ENCODE results near the gene DCTN5.
"Not testable (repeated sequence)": the region's sequence is repeated elsewhere in the genome, so short reads cannot be mapped to it uniquely, and the experiment has no call there.

The DCTN5 gene

GRCh38 chr16:23694644-23695373 lies 53.5 kb downstream of the DCTN5 start:
- no peak for DNase-seq

DNA sequence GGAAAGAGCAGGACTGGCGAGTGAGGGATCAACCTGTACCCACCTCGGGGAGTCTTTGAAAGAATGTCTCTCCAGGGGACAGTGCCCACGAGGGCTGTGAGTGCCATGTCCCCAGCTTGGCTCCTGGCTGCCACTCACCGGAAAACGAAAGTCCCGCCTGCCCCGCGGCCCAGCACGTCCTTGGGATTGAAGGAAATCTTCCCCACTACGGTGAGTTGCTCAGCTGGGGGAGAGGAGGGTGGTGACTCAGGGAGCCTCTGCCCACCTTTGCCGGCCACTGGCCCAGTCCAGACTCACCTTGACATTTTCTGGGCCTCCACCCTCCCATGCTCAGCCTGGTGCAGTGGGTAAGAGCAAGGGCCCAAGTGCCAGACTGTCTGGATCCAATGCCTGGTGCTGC lies 54.5 kb downstream of the DCTN5 start:
- DNase-seq, result no peak

DNA sequence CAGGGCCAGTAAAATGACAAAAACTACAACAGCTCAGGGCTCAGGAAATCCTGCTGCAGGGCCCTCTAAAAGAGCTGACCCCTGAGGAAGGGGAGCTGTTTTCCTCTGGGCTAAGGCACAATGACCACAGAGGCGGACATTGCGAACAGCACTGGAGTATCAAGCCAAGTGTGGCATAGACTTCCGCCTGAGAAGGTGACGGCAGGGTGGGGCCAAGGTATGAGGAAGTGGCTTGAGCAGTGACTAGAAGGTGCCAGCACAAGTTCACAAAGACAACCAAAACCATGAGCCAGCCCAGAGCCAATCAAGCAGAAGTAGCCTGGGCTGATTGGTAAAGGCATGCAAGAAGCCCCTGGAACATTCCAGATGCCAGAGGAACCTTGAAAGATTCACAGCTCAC lies 57.8 kb downstream of the DCTN5 start:
- DNase-seq, result no peak

DNA sequence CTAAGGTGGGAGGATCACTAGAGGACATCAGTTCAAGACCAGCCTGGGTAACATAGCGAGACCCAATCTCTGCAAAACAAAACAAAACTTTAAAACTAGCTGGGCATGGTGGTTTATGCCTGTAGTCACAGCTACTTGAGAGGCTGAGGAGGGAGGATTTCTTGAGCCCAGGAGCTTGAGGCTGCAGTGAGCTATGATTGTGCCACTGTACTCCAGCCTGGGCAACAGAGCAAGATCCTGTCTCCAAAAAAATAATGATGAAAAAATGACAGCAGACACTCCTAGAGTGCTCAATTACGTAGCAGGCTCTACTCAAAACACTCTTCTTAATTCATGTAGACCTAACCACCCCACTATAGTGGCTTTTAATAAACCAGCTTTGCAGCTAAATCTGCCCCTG lies 58.8 kb downstream of the DCTN5 start:
- DNase-seq, result no peak

DNA sequence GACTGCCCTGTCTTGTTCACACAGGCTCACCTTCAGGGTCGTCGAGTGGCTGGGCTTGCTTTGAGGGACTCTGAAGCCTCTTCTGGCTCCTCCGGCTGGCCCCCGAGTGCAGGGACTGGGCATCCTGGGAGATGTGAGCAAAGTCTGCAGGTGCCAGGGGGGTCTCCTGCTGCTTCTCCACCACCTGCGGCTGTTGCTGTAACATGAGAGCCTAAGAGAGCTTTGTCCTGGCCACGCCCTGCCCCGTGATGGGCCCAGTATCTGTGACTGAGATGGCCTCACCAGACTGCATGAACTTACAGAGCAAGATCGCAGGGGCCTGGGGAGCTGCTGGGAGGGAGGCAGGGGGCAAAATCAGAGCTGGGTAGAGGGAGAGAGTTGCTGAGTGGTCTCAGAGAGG lies 59.2 kb downstream of the DCTN5 start:
- DNase-seq, result no peak

- DNase-seq, result no peak
Observed at GRCh38 chr16:23701045-23701444, 59.8 kb downstream of the DCTN5 start.

DNA sequence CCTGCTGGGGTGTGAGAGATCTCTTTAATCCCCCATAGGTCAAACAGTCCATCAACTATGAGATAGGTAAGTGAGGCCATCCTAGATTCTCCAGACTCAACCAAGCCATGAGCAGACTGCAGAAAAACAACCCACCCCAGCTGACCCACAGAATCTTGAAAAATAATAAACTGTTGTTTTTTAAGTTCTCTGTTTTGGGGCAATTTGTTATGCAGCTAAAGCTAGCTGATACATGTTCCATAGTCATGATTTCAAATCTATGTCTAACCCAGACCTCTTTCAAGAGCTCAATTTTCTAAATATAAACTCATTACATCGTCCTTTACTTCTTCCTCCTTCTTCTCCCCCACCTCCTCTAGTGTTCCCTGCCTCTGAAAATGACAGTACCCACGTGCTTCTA lies 61.7 kb downstream of the DCTN5 start:
- DNase-seq, result no peak

GRCh38 chr16:23704772-23705516 lies 63.7 kb downstream of the DCTN5 start:
- no peak for DNase-seq

DNA sequence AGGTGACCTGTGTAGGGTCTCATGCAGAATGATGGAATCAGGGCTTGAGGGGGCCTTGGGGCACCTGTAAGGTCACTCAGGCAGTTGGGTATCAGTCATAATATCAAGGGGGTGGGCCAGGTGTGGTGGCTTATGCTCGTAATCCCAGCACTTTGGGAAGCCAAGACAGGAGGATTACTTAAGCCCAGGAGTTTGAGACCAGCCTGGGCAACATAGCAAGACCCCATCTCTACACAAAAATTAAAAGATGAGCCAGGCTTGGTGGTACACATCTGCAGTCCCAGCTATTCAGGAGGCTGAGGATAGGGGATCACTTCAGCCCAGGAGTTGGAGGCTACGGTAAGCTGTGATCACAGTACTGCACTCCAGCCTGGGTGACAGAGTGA lies 64.2 kb downstream of the DCTN5 start:
- DNase-seq, result no peak

DNA sequence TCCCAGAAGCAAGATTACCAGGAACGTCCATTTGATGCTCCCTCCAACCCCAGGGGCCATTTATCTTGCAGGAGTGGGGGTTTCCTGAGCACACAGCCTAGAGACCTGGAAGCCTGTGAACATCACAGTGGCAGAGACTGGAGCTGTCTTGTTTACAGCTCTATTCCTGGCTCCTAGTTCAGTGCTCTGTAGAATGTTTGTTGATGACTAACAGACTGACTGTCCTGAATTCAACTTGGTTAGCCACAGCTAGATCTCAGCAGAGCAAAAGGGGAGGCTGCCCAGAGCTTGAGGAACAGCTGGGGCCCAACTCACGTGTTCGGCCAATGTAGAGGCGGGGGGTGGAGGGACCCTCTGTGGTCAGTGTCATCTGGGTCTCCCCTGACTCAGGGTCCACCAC lies 65.2 kb downstream of the DCTN5 start:
- no peak for DNase-seq

- DNase-seq, result no peak
Observed at GRCh38 chr16:23709536-23709935, 68.3 kb downstream of the DCTN5 start.

- DNase-seq, result no peak
Observed at GRCh38 chr16:23710008-23710407, 68.7 kb downstream of the DCTN5 start.

DNA sequence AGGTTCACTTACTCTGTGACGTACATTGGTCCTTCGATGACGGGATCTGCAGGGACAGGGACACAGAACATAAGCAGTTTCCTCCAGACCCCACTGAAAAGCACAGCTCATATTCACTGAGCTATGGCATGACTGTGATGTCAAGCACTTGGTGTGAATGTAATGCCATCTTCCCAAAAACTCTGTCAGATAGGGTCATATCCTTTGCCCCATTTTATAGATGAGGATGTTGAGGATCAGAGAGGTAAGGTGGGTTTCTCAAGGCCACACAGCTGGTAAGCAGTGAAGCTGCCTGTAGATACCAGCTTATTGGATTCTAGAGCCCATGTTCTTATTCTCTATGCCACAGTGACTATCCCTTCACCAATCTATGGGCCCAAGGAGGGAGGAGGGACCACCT lies 69.2 kb downstream of the DCTN5 start:
- no peak for DNase-seq

GRCh38 chr16:23711785-23712184 lies 70.5 kb downstream of the DCTN5 start:
- no peak for DNase-seq

DNA sequence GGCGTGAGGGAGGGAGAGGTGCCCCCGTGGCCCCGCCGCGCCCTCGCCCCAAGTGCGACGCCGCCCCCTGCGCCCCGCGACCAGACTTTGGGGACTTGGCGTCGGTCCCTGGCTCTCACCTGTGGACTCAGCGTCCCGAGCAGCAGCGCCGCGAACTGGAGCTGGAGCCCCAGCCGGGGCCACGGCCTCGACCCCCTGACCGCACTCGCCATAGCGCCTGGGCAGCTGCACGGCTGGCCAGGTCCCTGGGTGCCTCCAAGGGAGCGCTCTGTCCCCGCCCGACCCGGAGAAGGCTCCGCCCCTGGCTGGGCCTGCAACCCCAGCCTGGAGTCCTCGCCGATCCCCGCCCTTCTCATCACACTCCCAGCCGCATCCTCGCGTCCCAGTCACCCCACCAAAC lies 71.7 kb downstream of the DCTN5 start, which contains the start of gene ERN2:
ERN2 (minus strand) TSS at position 247 of the 400 bp plus-strand sequence; CDS start at position 212, 35 bp downstream.
- no peak for DNase-seq

- DNase-seq, result no peak
Observed at GRCh38 chr16:23716484-23716883, 75.2 kb downstream of the DCTN5 start.

- DNase-seq, result not testable (repeated sequence)
Observed at GRCh38 chr16:23722613-23723240, 81.5 kb downstream of the DCTN5 start.

- DNase-seq, result no peak
Observed at GRCh38 chr16:23724096-23724784, 83.0 kb downstream of the DCTN5 start.

DNA sequence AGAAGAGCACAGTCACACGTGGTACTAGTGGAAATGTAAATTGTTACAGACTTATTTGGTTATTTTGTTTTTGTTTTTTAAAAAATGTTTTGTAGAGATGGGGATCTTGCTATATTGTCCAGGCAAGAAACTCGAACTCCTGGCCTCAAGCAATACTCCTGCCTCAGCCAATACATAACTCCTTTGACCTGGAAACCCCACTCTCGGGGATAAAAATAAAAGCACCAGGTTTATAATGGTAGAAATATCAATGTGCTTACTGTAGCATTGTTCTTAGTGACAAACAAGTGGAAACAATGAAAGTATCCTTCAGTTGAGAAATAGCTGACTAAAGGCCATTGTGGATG lies 83.5 kb downstream of the DCTN5 start:
- DNase-seq, result no peak

DNA sequence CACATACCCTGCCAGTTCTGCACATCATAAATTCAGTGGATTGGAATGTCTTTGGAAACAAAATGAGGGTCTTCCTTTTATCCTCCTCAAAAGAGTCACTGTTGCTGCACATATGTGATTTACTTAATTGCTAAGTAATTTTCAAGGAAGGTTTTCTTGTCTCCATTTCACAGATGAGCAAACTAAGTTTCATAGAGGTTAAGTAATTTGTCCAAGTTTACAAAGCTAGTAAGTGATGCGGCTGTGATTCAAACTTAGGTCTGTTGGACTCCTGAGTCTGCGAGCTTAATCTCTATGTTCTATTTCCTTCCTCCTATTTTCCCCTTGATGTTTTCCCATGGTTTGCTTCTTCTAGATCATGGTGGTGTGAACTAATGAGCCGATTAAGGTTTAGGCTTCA lies 85.4 kb downstream of the DCTN5 start:
- no peak for DNase-seq

Measured in inflammatory macrophage treated with lipopolysaccharide for 1 hour (primary cell).